Measurements from ENCODE around the gene LRRC1. TPM values are rescaled to one million over a fixed set of nuclear protein-coding genes. Genes with fewer than 3 reads are reported as not detected.

Gene LRRC1
- total RNA-seq, 1 experiment from 2014 or later, result 7.9 TPM

- no peak for DNase-seq (ENCODE audit: low spot score)
These were observed 92.5 kb downstream of the LRRC1 start for GRCh38 chr6:53887316-53887715.

DNA sequence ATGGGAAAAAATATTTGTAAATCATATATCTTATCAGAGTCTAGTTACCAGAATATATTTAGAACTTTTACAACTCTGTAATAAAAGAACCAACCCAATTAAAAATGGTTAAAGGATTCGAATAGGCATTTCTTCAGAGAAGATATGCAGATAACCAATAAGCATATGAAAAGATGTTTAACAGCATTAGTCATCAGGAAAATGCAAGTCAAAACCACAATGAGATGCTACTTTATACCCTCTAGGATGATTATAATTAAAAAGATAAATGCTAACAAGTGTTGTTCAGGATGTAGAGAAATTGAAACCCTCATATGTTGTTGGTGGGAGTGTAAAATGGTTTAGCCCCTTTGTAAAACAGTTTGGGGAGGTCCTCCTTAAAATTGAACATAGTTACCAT is 94.1 kb downstream of the LRRC1 start:
- no peak for DNase-seq (ENCODE audit: low spot score)

DNA sequence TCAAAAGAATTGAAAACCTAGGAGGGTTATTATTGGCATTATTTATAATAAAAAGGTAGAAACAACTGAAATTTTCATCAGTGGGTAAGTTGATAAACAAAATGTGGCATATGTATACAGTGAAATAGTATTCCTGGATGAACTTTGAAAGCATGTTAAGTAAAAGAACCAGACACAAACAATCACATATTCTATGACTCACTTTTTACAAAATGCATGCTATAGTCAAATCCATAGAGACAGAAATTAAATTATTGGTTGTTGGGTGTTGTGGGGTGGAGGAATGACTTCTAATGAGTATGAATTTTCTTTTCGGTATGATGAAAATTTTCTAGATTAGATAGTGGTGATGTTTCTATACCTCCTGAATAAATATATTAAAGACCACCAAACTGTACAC is 94.6 kb downstream of the LRRC1 start:
- no peak for DNase-seq (ENCODE audit: low spot score)

GRCh38 chr6:53892707-53893106 is 97.9 kb downstream of the LRRC1 start:
- no peak for DNase-seq (ENCODE audit: low spot score)

DNA sequence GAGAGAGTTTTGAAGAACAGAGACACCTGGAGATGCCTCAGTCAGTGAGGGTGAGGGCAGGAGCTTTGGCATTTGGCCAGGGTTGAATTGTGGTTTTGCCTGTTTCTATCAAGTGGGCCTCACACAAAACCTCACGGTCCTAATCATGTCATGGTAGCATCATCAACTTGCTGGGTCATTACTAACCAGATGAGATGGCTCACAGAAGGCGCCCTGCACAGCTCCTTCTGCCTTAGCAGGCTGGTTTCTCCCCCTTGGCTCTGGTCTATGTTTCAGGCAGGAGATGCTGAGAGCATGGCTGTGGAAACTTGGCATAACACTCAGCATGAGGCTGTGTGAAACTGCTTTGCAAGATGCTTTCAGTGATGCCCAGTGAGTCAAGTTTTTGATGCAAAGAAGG is 99.3 kb downstream of the LRRC1 start:
- DNase-seq (ENCODE audit: low spot score), result peak; percentile 40

- DNase-seq (ENCODE audit: low spot score), result no peak
These were observed 101.4 kb downstream of the LRRC1 start for GRCh38 chr6:53896196-53896595.

DNA sequence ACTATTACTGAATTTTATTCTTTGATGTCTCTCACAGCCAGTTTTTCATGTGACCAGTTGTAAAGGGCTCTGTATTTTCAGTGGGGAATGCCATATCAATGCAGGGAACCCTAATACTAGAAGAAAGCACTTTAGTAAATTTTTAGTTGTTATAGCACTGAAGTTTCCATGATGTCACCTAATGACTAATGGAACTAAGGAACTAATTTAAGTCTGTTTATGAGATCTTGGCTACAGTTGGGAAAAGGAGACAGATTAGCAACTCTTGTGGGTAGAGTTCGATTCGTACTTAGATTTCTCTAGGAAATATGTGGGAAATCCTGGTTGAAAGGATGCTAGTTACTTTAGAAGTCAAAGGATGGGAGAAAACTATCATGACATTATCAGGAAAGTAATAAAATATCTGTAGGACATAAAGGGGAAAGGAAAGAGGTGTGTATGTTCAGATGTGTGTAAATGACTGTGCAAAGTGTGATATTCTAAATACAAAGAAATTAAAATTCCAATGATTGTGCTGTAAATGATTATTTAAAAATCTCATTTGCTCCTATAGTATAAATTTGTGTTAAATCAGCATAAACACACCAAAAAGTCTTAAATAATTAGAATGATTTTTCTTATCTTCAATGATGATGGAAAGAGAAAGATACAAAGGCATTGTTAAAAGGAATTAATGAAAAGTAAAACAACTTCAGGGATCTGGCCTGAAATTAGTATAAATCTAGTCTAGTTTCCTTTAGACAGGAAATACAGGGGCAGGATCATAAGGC is 103.4 kb downstream of the LRRC1 start:
- DNase-seq (ENCODE audit: low spot score), result peak; percentile 47

DNA sequence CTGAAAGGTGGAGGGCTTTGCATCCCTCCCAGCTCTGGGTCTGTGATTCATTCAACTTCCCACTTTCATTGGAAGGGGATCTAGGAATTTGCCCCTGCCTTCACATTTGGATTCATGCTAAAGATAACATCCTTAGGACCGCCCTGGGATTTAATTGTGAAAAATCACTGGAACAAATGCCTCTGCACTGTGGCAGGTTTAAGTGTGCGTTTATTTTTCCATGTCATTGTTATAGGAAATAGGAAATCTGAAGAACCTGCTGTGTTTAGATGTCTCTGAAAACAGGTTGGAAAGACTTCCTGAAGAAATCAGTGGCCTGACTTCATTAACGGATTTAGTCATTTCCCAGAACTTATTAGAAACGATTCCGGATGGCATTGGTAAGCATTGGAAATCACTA is 104.7 kb downstream of the LRRC1 start:
- no peak for DNase-seq (ENCODE audit: low spot score)

DNA sequence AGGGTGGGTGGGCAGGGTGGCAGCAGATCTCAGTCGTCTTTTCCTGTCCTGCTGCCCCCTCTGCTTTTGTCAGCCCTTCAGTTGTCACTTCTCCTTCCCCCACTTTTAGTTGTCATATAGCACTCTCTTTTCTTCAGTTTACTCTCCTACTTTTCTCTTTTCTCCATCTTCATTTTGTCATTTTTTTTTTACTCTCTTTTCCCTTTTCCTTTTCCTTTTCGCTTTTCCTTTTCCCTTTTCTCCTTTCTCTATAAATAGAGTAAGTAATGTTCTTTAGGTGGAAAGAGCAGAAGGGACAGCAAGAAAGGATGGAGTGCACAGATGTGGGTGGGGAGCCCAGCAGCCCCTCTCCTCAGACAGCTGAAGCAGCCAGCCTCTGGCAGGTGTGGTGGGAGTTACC is 108.6 kb downstream of the LRRC1 start:
- DNase-seq (ENCODE audit: low spot score), result no peak

- no peak for DNase-seq (ENCODE audit: low spot score)
These were observed 111.3 kb downstream of the LRRC1 start for GRCh38 chr6:53906103-53906502.

GRCh38 chr6:53906842-53907241 is 112.0 kb downstream of the LRRC1 start:
- no peak for DNase-seq (ENCODE audit: low spot score)

DNA sequence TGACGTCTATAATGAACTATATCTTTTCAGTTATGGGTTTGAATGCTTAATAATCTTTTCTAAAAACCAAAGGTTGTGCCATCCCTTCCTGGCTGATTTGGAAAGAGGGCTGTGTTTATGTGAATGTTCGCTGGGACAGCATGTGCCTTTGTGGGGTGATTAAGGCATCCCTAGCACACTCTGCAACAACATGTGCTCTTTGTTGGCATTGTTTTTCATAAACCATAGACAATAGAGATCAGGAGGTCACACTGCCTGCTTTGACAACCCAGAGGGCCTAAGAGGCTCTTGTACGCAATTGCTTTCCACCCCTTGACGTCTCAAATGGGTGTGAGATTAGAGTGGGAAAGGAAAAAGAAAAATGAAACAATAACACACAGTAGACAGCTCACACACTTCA is 116.0 kb downstream of the LRRC1 start:
- DNase-seq (ENCODE audit: low spot score), result no peak

DNA sequence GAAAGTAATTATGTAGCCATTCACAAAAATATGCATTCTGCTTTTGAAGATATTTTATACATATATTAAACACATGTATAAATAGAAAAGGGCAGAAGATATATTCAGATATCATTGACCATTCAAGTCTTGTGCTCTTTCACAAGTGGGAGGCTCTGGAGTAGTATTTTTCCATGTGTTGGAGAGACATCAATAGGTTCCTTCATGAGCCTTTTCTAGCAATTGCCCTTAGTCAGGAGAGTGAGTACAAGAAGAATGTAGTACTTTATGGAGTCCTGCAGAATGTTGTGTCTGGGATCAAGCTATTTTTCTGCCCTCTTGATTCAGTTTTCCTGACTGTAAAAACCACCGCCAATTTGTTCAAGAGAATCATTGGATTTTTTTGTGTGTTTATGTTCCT is 117.9 kb downstream of the LRRC1 start:
- no peak for DNase-seq (ENCODE audit: low spot score)

- DNase-seq (ENCODE audit: low spot score), result no peak
These were observed 118.5 kb downstream of the LRRC1 start for GRCh38 chr6:53913286-53913685.

- DNase-seq (ENCODE audit: low spot score), result no peak
These were observed 120.4 kb downstream of the LRRC1 start for GRCh38 chr6:53915026-53915691.

GRCh38 chr6:53916804-53917463 is 122.1 kb downstream of the LRRC1 start:
- DNase-seq (ENCODE audit: low spot score), result no peak

DNA sequence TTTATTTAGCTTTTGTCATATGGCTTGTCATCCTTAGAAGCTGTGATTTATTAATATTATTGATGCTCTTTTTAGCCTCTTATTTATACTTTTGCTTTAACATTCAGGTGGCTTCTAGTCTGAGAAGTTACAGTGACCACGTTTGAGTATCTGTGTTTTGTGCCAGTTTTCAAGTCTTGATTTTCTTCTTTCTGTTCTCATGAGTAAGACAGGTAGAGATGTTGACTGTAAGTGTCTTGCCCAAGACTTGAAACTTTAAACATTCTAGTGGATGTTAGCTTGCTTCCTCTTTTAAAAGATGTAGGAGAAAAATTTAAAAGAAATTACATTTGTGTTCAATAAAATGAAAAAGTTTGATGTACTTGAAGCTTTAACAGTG is 122.6 kb downstream of the LRRC1 start:
- DNase-seq (ENCODE audit: low spot score), result no peak

GRCh38 chr6:53918854-53919510 is 124.2 kb downstream of the LRRC1 start:
- no peak for DNase-seq (ENCODE audit: low spot score)

DNA sequence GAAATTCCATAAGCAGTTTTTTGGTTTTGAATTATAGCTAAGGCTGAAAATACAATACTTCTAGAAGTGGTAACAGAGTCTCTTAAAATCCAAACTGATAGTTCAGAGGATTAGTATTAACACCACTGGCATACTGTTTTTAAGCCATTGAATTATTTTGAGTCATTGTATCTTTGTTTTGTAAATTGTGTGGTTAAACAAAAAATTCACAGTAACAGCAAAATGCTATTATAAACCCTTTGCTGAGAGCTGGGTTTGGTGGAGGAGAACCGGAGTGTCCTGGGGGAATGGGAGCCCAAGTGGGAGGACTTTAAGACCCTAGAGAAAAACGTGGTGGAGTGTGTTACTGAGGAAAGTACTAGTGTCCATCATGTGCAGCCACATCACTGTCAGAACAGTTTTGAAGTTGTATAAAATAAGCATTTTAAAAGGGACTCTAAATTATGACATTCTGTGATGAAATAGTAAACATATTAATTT is 125.1 kb downstream of the LRRC1 start:
- DNase-seq (ENCODE audit: low spot score), result no peak

- no peak for DNase-seq (ENCODE audit: low spot score)
These were observed 126.1 kb downstream of the LRRC1 start for GRCh38 chr6:53920881-53921280.

DNA sequence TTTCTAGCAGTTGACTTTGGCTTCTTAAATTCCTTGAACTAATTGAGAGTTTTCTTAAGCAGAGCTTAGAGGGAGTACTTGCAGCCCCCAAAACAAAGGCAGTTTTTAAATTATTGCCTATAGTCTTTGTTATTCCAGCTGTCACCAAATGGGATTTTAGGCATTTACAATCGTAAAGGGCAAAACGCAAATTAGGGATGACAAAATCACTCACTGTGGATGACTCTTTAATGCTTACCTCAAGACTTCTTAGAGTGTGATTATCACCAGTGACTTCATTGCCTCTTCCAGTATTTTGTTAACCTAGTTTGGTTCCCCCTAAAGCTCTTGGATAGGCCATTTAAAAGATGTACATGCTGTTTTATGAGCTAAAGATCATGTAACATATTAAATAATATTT is 126.8 kb downstream of the LRRC1 start:
- no peak for DNase-seq (ENCODE audit: low spot score)

GRCh38 chr6:53922539-53922981 is 127.8 kb downstream of the LRRC1 start:
- DNase-seq (ENCODE audit: low spot score), result no peak
